IPS-20b (cell line): ENCODE data around the gene ACTG1.

Source experiments
- H3K27ac ChIP-seq: one replicate; pipeline ENCODE4 v1.5.1; 2013; ENCODE audit warnings: low read length
- H3K27me3 ChIP-seq: 2 replicates; pipeline ENCODE4 v1.6.1; 2013; ENCODE audit warnings: mild to moderate bottlenecking, low read length, inconsistent platforms; ENCODE audit not compliant: insufficient read depth
- H3K36me3 ChIP-seq: 2 replicates; pipeline ENCODE4 v1.6.1; 2013; ENCODE audit warnings: low read depth, mild to moderate bottlenecking, inconsistent platforms, low read length, moderate library complexity; ENCODE audit not compliant: insufficient read depth
- H3K4me1 ChIP-seq: 2 replicates; pipeline ENCODE4 v1.6.1; 2013; ENCODE audit warnings: mild to moderate bottlenecking, control low read depth, inconsistent platforms, low read length, moderate library complexity; ENCODE audit not compliant: insufficient read depth
- H3K4me3 ChIP-seq: 2 replicates; pipeline ENCODE4 v1.5.1; 2013; ENCODE audit warnings: mild to moderate bottlenecking, low read length, inconsistent platforms
- H3K9ac ChIP-seq: 2 replicates; pipeline ENCODE4 v1.6.1; 2013; ENCODE audit warnings: low read depth, mild to moderate bottlenecking, inconsistent platforms, low read length, moderate library complexity
- H3K9me3 ChIP-seq: 2 replicates; pipeline ENCODE4 v1.6.1; 2013; ENCODE audit warnings: mild to moderate bottlenecking, low read depth, low read length, inconsistent platforms; ENCODE audit not compliant: insufficient read depth

ACTG1 gene

DNA sequence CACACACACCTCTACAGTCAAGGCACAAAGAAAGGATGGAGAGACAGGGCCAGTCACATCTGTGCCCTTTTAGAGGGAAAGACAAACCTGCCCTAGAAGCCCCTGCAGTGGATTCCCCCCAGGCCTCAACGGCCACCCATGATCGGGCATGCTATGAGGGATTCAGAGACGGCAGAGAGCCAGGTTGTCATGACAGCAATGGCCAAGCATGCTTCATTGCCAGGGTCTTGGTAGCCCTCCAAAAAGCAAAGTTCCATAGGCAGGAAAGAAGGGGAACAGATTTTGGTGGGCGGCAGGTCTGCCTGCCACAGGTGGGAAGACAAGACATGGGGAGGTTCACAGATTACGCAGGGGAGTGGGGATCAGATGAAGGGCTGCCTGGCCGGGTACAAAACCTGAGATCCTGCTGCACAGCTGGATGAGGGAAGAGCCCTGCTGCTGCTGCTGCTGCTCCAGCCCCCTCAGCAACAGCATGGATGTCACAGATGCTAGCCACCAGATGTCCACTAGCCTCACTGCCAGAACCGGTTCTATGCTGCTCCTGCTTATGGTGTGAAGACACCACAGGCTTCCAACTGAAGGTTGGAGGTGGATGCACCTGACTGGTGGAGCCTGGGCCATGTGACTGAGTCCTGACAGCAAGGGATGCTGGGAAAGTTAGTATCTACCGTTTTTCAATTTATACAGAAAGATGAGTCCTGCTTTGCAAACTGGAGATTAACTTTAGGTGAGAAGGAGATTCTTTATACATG, 17.8 kb downstream of the ACTG1 start:
- H3K9ac ChIP-seq, result no peak overlapping the region

DNA sequence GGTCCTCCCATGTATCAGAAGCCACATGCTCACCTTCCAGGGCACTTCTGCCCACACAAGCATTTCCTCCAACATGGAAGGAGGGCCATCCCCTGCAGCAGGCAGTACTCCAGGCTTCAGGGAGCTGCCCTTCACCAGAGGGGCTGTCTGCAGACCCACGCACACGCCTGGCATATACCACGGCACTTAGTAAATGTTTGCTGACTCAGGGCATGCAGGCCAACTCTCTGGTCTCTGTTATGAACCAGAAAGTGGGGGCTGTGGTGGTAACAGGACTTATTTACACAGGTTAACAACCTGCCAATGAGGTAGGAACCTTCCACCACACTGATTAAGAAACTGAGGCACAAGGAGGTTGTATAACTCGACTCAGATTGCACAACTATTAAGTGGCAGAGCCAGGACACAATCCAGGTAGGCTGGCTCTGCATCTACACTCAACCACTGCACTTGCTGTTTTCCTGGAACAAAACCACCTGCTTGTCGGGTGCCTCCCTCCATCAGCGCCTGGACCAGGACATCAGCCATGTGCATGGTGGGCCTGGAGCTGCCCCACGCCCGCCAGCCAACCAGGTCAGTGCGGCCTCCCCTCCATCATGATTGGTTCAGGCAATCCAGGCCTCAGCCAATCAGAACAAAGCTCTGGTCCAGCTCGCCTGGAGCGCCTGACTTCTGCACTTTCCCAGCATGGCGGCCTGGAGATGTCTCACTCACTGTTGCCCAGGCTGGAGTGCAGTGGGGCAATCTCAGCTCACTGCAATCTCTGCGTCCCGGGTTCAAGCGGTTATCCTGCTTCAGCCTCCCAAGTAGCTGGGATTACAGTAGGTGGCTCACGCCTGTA, 19.2 kb downstream of the ACTG1 start:
- Histone ChIP-seq H3K9me3 (no peaks in the 10 kb centered on the region), H3K27ac (no peak overlapping the region), H3K27me3 (peaks cover 42% of the 10 kb centered on the region), H3K4me3 (no peak overlapping the region), H3K9ac (no peak overlapping the region), H3K4me1 (peaks cover 17% of the 10 kb centered on the region; the same call in 1 of the 2 replicates), H3K36me3 (no peaks in the 10 kb centered on the region)

More for the DNA sequence above, 17.8 kb downstream of the ACTG1 start:
- Histone ChIP-seq H3K4me3 (no peak overlapping the region), H3K27me3 (peaks cover 29% of the 10 kb centered on the region), H3K27ac (no peak overlapping the region), H3K36me3 (no peaks in the 10 kb centered on the region), H3K9me3 (no peaks in the 10 kb centered on the region), H3K4me1 (peaks cover 10% of the 10 kb centered on the region; the same call in 1 of the 2 replicates)

DNA sequence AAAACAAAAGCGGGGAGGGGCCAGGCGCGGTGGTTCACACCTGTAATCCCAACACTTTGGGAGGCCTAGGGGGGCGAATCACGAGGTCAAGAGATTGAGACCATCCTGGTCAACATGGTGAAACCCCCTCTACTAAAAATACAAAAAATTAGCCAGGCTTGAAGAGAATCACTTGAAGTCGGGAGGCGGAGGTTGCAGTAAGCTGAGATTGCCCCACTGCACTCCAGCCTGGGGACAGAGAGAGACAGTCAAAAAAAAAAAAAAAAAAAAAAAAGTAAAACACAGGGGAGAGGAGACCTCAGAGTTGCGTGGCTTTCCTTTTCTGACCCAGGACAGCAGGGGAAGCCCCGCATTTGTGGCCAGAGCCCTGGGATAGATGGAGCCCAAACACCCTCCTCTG, 19.9 kb downstream of the ACTG1 start:
- no peak overlapping the region for H3K4me3 ChIP-seq
- no peak overlapping the region for H3K9ac ChIP-seq
- no peak overlapping the region for H3K27ac ChIP-seq
- H3K9me3 ChIP-seq, result no peaks in the 10 kb centered on the region
- no peaks in the 10 kb centered on the region for H3K36me3 ChIP-seq
- peaks cover 46% of the 10 kb centered on the region for H3K27me3 ChIP-seq
- H3K4me1 ChIP-seq, result peaks cover 17% of the 10 kb centered on the region; the same call in 1 of the 2 replicates

DNA sequence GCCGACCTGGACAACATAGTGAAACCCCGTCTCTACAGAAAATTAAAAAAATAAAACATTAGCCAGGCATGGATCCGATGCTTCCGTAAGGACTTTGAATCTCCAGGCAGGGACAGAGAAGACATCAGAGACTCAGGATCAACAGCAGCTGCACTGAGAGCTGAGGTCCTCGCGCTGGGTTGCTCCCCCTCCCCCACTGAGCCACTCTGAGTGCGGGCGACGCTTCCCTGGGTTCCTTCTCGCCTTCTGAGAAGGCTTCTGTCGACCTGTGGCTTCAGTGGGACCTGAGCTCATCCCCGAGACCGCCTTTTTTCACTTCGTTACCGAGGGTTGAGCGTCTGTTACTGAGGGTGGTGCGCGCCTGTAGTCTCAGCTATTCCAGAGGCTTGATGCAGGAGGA, 20.4 kb downstream of the ACTG1 start:
- peaks cover 51% of the 10 kb centered on the region for H3K27me3 ChIP-seq
- no peak overlapping the region for H3K4me3 ChIP-seq
- no peak overlapping the region for H3K9ac ChIP-seq

DNA sequence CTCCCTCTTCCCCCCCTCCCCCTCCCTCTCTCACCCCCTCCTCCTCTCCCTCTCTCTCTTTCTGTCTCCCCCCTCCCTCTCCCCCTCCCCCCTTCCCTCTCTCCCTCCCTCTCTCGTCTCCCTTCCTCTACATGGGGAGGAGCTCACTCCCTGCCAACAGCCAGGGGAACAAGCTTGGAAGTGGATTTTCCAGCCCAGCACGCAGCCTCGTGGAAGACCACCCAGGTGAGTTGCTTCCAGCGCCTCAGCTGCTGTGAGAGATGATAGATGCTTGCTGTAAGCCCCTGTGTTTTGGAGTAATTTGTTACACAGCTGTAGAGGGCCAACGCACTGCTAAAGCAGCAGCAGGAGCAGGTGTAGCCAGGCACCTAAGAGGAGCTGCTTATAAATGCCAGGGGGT, 20.8 kb downstream of the ACTG1 start:
- no peak overlapping the region for H3K27ac ChIP-seq
- no peaks in the 10 kb centered on the region for H3K9me3 ChIP-seq
- H3K36me3 ChIP-seq, result no peaks in the 10 kb centered on the region
- H3K4me3 ChIP-seq, result no peak overlapping the region
- H3K9ac ChIP-seq, result no peak overlapping the region
- H3K4me1 ChIP-seq, result peaks cover 17% of the 10 kb centered on the region; the same call in 1 of the 2 replicates
- H3K27me3 ChIP-seq, result peaks cover 55% of the 10 kb centered on the region

More for the DNA sequence above, 20.4 kb downstream of the ACTG1 start:
- H3K36me3 ChIP-seq, result no peaks in the 10 kb centered on the region
- no peaks in the 10 kb centered on the region for H3K9me3 ChIP-seq
- H3K4me1 ChIP-seq, result peaks cover 17% of the 10 kb centered on the region; the same call in 1 of the 2 replicates
- no peak overlapping the region for H3K27ac ChIP-seq

DNA sequence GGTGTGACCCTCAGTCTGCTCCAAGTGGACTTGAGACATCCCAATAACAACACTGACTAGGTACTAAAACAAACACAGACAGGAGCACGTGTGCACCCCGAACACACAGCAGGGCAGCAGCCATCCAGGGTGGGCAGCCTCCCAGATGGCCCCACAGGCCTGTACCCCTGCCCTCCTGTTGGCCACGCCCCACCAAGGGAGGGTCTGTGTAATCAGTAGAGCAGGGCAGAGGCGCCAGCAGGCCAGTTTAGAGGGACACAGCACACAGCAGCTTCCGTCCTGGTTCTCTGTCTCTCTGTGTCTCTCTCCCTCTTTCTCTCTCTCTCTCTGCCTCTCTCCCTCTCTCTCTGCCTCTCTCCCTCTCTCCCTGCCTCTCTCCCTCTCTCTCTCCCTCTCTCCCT, 21.4 kb downstream of the ACTG1 start:
- Histone ChIP-seq H3K9me3 (no peaks in the 10 kb centered on the region), H3K27ac (no peak overlapping the region), H3K4me1 (peaks cover 17% of the 10 kb centered on the region; the same call in 1 of the 2 replicates), H3K36me3 (no peaks in the 10 kb centered on the region), H3K9ac (no peak overlapping the region), H3K4me3 (no peak overlapping the region), H3K27me3 (peaks cover 61% of the 10 kb centered on the region)

DNA sequence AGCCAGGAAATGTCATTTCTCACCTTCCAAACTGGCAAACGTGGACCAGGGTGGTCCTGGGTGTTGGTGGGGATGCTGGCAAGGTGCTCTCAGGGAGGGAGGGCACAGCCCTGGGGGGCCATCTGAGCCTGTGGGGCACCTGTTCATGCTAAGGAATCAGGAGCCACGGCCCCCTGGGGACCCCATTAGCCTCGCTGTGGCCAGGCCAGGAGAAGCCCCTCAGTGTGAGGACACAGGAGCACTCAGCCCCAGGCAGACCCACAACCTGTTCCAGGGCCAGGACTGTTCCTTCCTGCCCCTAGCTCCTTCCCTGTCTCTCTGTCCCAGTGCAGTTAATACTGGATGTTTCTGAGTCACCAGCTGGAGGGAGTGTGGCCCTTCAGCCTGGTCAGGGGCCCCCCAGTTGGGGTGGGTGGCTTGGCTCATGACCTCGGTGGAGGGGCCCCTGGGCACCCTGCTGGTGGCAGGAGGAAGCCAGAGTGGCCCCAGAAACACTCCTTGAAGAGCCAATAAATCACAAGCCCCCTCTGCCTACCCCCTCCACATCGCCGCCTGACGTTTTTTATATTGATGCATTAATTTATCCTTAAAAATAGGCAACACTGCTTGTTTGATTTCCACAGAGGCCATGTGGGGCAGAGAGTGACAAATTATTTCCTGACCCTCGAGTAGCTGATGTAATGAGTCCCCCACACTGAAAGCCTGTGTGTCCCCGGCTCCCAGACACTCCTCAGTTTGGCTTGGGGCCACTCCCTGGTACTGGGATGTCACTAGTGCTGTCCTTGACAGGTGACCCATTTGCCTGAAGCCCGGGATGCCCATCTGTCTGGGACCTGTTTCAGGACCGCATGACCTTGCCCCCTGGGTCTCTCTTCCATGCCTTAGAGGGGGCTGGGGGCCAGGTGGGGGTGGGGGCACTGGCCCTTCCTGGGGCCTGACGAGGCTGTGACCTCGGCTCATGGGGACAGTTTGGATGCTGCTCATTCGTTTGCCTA, 22.3 kb downstream of the ACTG1 start:
- no peak overlapping the region for H3K27ac ChIP-seq
- H3K9me3 ChIP-seq, result no peaks in the 10 kb centered on the region
- H3K9ac ChIP-seq, result no peak overlapping the region; the same call in 1 of the 2 replicates

DNA sequence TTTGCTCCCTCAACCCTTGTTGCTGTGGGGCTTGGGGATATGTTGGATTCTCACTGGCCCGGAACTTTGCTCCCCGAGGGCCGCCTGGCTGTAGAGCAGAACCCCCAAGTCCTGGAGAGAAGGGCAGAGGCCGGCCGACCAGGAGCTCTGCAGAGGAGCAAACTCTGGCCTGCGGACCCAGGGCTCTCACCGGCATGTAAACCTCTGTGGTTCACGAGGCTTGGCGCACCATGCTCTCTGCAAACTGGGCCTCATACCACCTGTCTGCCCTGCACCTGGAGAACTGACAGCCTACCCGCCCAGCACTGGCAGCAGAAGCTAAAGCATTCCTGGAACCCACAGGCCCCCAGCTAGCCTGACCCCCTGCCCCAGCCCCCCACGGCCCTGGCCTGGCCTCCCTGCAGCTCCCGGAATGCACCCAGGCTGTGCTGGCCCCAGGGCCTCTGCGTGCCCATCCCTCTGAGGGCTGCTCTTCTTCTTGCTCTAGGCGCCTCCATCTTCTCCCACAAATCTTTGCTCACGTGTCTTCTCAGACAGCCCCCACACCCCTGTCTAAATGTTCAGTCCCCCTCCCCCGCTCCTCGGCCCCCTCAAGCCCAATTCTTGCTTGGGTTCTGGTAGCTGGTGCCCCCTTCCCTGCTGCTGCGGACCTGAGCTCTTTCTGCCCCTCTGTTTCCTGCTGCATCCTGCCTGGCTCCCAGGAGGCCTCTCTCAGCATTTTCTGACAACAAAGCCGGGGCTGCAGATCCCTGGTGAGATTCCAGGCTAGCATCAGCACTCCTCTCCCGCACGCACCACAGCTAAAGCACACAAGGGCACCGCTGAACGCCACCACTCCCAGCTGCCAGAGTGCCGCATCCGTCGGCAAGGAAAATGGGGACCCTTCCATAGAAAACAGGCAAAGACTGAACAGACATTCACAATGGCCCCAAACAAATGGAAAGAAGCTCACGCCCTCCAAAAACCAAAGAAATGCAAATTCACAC, 23.3 kb downstream of the ACTG1 start:
- Histone ChIP-seq H3K9me3 (no peaks in the 10 kb centered on the region), H3K36me3 (no peaks in the 10 kb centered on the region), H3K9ac (no peak overlapping the region; the same call in 1 of the 2 replicates), H3K4me1 (peaks cover 17% of the 10 kb centered on the region; the same call in 1 of the 2 replicates), H3K27me3 (peaks cover 70% of the 10 kb centered on the region), H3K4me3 (peak overlapping the region; percentile 52), H3K27ac (no peak overlapping the region)

More for the DNA sequence above, 22.3 kb downstream of the ACTG1 start:
- Histone ChIP-seq H3K36me3 (no peaks in the 10 kb centered on the region), H3K4me1 (peaks cover 17% of the 10 kb centered on the region; the same call in 1 of the 2 replicates), H3K27me3 (peaks cover 64% of the 10 kb centered on the region), H3K4me3 (peak overlapping the region; percentile 52; the same call in 1 of the 2 replicates)

DNA sequence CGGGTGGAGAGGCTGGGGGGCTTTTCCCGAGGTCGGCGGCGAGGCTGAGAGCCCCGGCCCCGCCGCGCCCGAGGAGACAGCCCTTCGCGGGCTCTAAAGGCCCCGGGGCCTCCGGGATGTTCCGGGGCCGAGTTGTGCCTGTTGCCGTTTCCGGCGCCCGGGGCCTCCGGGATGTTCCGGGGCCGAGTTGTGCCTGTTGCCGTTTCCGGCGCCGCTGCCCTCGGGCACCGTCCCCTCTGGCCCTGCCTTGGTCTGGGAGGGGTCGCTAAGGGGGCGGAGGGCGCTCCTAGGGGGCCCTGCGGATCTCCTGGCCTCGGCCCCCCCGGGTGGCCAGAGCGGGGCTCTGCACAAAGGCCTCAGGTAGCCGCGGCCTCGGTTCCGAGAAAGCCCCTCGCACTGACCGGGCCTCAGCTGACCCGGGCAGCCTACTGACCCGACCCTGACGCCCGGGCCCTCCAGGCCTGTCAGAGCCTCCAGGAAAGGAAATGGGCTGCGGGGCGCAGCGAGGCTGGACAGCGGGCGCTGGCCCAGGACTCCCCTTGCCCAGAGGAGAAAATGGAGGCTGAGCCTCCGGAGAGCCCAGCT, 24.2 kb downstream of the ACTG1 start:
- H3K27me3 ChIP-seq, result peaks cover 77% of the 10 kb centered on the region
- H3K27ac ChIP-seq, result no peak overlapping the region
- no peaks in the 10 kb centered on the region for H3K36me3 ChIP-seq
- peak overlapping the region; percentile 69 for H3K9ac ChIP-seq
- no peaks in the 10 kb centered on the region for H3K9me3 ChIP-seq
- peak overlapping the region; percentile 45; the same call in 1 of the 2 replicates for H3K4me3 ChIP-seq
- H3K4me1 ChIP-seq, result peaks cover 17% of the 10 kb centered on the region; the same call in 1 of the 2 replicates
